ENCODE measurements around the gene ZBTB38. TPM values are rescaled to one million over a fixed set of nuclear protein-coding genes. Genes with fewer than 3 reads are reported as not detected.

ZBTB38 gene
- total RNA-seq, 3 donors from 2014 or later (not counting 1 experiment from before 2014, with no cell fraction given) = 40.3 to 68.3 (median 56.7) TPM

DNA sequence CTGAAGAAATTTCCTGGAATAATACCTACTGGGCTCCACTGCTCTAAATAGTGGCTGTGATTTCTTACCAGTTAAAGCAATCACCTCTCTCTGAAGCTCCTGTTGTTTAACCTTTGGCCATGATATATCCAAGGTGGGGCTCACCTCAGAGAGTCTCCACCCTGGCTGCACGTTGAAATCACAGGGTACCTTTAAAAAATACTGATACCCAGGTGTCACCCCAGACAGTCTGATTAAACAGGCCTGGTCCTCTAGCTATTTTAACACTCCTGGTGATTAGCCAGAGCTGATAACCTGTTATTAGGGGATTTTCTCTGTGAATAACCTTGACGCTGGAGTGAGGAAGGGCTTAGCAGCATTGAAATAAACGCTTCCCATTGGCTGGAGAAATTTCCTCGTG is 22.3 kb upstream of the ZBTB38 start:
- Histone ChIP-seq H3K27me3 (ENCODE audit: control insufficient read depth, insufficient read depth, low read length) (no peaks in the 10 kb centered on the region), H3K36me3 (ENCODE audit: control insufficient read depth, insufficient read depth, low read length) (no peaks in the 10 kb centered on the region), H3K27ac (ENCODE audit: low read length) (no peak overlapping the region), H3K4me3 (ENCODE audit: low read length) (no peak overlapping the region), H3K9me3 (ENCODE audit: control insufficient read depth, insufficient read depth, low read length) (no peaks in the 10 kb centered on the region), H3K4me1 (ENCODE audit: control insufficient read depth, insufficient read depth, low read length) (no peaks in the 10 kb centered on the region)
- 65% methylated on average over 2 of the region's 4 CpGs for WGBS (ENCODE audit: insufficient coverage)
- intact Hi-C loops (cut with micrococcal nuclease) = no loop called here
- Mint-ChIP-seq H3K4me1 (no peaks in the 10 kb centered on the region), H3K36me3 (no peaks in the 10 kb centered on the region), H3K27ac (no peak overlapping the region), H3K4me3 (no peak overlapping the region), H3K27me3 (ENCODE audit: low read depth in 2 of 2) (peaks cover 10 to 20% of the 10 kb centered on the region in 2 donors), H3K9me3 (no peaks in the 10 kb centered on the region)
- TF ChIP-seq, protein P1, sequence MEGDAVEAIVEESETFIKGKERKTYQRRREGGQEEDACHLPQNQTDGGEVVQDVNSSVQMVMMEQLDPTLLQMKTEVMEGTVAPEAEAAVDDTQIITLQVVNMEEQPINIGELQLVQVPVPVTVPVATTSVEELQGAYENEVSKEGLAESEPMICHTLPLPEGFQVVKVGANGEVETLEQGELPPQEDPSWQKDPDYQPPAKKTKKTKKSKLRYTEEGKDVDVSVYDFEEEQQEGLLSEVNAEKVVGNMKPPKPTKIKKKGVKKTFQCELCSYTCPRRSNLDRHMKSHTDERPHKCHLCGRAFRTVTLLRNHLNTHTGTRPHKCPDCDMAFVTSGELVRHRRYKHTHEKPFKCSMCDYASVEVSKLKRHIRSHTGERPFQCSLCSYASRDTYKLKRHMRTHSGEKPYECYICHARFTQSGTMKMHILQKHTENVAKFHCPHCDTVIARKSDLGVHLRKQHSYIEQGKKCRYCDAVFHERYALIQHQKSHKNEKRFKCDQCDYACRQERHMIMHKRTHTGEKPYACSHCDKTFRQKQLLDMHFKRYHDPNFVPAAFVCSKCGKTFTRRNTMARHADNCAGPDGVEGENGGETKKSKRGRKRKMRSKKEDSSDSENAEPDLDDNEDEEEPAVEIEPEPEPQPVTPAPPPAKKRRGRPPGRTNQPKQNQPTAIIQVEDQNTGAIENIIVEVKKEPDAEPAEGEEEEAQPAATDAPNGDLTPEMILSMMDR (IDR thresholded peaks at IDR 0.05) = no peak
- DNase-seq (no peak), ATAC-seq (no peak)

DNA sequence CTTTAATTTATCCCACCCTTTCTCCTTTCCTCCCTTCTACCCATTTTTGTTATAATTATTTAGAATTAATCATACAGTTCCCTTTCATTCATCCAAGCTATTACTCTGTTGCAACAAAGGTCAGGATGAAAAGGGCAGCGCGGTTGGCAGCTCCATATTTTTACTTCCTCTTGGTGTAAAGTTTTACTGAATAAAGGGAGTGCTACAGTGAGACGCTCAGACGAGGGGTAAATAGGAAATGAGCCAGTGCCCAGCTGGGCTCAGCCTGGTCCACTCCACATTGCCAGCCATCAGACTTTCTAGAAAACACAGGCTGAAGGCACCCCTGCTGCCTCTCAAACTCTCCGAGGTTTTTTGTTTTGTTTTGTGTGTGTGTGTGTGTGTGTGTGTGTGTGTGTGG is 21.9 kb upstream of the ZBTB38 start:
- Mint-ChIP-seq H3K27me3 (ENCODE audit: low read depth in 2 of 2) (peaks cover 6 to 17% of the 10 kb centered on the region in 2 donors), H3K27ac (no peak overlapping the region), H3K36me3 (no peaks in the 10 kb centered on the region), H3K9me3 (no peaks in the 10 kb centered on the region), H3K4me1 (no peaks in the 10 kb centered on the region), H3K4me3 (no peak overlapping the region)
- H3K27ac ChIP-seq (ENCODE audit: low read length) = no peak overlapping the region
- ATAC-seq (no peak), DNase-seq (no peak)
- H3K9me3 ChIP-seq (ENCODE audit: control insufficient read depth, insufficient read depth, low read length) = no peaks in the 10 kb centered on the region
- no peaks in the 10 kb centered on the region for H3K36me3 ChIP-seq (ENCODE audit: control insufficient read depth, insufficient read depth, low read length)
- intact Hi-C loops (cut with micrococcal nuclease) = no loop called here
- TF ChIP-seq, protein P1 (IDR thresholded peaks at IDR 0.05) = no peak
- no peak overlapping the region for H3K4me3 ChIP-seq (ENCODE audit: low read length)
- no peaks in the 10 kb centered on the region for H3K4me1 ChIP-seq (ENCODE audit: control insufficient read depth, insufficient read depth, low read length)
- H3K27me3 ChIP-seq (ENCODE audit: control insufficient read depth, insufficient read depth, low read length) = no peaks in the 10 kb centered on the region
- 81% methylated on average over 4 of the region's 5 CpGs for WGBS (ENCODE audit: insufficient coverage)

DNA sequence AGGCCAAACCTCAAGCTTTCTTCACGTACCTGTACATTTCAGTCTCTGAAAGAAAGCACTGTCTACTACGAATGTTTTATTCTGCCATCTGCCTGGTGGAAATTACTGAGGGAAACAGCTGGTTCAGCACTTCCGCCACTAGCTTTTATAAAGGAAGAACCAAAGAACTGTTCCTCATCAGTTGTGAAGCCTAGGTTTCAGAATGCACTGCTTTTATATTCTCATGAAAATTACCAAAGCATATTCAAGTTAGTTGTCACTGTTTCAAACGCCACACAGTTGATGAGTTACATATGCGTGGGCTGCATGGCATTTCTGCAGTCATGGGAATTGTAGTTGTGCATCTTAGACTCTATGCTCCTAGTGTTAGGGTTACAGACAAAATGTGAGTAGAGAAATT is 21.5 kb upstream of the ZBTB38 start:
- no peak overlapping the region for H3K27ac ChIP-seq (ENCODE audit: low read length)
- 72% methylated on average over 5 of the region's 5 CpGs for WGBS (ENCODE audit: insufficient coverage)

DNA sequence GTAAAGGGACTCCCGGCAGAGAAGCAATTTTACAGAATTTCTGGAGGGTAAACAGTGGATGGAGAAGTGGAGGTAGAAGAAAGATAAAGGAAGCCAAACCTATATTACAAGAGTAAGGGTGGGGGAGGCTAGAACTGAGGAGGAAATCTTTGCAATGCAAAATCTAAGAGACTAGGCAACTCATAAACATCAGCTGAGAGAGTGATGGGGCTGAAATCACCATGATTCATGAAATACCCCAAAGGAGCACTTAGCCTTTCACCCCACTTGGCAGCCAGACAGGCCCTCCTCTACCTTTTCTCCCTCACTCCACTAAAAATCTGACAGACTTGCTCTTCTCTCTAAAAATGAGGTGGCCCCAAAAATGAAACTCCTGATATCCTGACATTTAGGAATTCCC is 19.5 kb upstream of the ZBTB38 start:
- Mint-ChIP-seq H3K4me1 (no peaks in the 10 kb centered on the region), H3K9me3 (no peaks in the 10 kb centered on the region), H3K27ac (no peak overlapping the region), H3K27me3 (ENCODE audit: low read depth in 2 of 2) (peaks cover 13 to 17% of the 10 kb centered on the region in 2 donors), H3K36me3 (no peaks in the 10 kb centered on the region), H3K4me3 (no peak overlapping the region)
- no peaks in the 10 kb centered on the region for H3K9me3 ChIP-seq (ENCODE audit: control insufficient read depth, insufficient read depth, low read length)
- TF ChIP-seq, protein P1 (IDR thresholded peaks at IDR 0.05) = no peak
- no CpG with 5 or more reads among the region's 1 CpG for WGBS (ENCODE audit: insufficient coverage)
- no peak for ATAC-seq
- H3K4me3 ChIP-seq (ENCODE audit: low read length) = no peak overlapping the region
- intact Hi-C loops (cut with micrococcal nuclease) = no loop called here
- H3K4me1 ChIP-seq (ENCODE audit: control insufficient read depth, insufficient read depth, low read length) = no peaks in the 10 kb centered on the region
- no peaks in the 10 kb centered on the region for H3K27me3 ChIP-seq (ENCODE audit: control insufficient read depth, insufficient read depth, low read length)
- no peaks in the 10 kb centered on the region for H3K36me3 ChIP-seq (ENCODE audit: control insufficient read depth, insufficient read depth, low read length)
- no peak for DNase-seq
- H3K27ac ChIP-seq (ENCODE audit: low read length) = no peak overlapping the region

More for the DNA sequence above, 21.5 kb upstream of the ZBTB38 start:
- intact Hi-C loops (cut with micrococcal nuclease) = no loop called here
- TF ChIP-seq, protein P1 (IDR thresholded peaks at IDR 0.05) = no peak
- Mint-ChIP-seq H3K4me1 (no peaks in the 10 kb centered on the region), H3K27ac (no peak overlapping the region), H3K9me3 (no peaks in the 10 kb centered on the region), H3K4me3 (no peak overlapping the region), H3K36me3 (no peaks in the 10 kb centered on the region), H3K27me3 (ENCODE audit: low read depth in 2 of 2) (peaks cover 2 to 12% of the 10 kb centered on the region in 2 donors)
- Histone ChIP-seq H3K4me1 (ENCODE audit: control insufficient read depth, insufficient read depth, low read length) (no peaks in the 10 kb centered on the region), H3K4me3 (ENCODE audit: low read length) (no peak overlapping the region), H3K9me3 (ENCODE audit: control insufficient read depth, insufficient read depth, low read length) (no peaks in the 10 kb centered on the region), H3K36me3 (ENCODE audit: control insufficient read depth, insufficient read depth, low read length) (no peaks in the 10 kb centered on the region), H3K27me3 (ENCODE audit: control insufficient read depth, insufficient read depth, low read length) (no peaks in the 10 kb centered on the region)
- DNase-seq (no peak), ATAC-seq (no peak)

All from natural killer cell (primary cell).